HuH-7 (cell line): ENCODE results near the gene TIMM23B.
"Not testable (repeated sequence)": the region's sequence is repeated elsewhere in the genome, so short reads cannot be mapped to it uniquely, and the experiment has no call there.

Experiments
- DNase-seq: peaks from one replicate; pipeline ENCODE4 v3.0.0; 2011; ENCODE audit warnings: low spot score

TIMM23B gene

DNA sequence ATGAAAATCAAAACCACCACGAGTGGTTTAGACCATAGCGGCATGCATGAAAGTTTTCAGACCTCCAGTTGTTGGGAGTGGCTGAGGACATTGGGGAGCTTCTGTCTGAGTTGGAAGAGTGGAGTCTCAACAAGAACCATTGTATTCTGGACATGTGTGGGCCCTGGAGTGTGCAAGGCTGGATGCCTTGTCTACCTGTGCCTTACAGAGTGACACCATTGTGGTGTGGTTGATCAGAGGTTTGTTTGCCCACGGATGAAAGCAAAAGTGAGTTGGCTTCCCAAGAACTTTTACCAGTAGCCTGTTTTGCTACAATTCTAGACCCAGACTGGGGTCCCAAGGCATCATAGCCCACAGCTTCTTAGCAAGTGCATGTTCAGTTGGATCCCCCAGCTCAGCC is 35.9 kb downstream of the TIMM23B start:
- not testable (repeated sequence) for DNase-seq

DNA sequence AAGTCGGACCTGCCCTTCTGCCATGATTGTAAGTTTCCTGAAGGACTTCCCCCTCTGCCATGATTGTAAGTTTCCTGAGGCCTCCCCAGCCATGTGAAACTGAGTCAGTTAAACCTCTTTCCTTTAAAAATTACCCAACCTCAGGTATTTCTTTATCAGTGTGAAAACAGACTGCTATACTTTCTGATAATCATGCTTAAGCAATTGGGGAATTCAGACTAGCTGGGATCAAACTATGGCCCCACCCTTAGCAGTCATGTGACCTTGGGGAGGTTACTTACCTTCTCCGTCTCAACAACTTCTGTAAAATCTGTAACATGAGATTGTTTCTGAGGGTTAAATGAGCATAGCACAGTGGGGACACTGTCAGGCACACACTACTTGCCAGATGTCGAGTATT is 45.4 kb downstream of the TIMM23B start:
- DNase-seq: not testable (repeated sequence)

DNA sequence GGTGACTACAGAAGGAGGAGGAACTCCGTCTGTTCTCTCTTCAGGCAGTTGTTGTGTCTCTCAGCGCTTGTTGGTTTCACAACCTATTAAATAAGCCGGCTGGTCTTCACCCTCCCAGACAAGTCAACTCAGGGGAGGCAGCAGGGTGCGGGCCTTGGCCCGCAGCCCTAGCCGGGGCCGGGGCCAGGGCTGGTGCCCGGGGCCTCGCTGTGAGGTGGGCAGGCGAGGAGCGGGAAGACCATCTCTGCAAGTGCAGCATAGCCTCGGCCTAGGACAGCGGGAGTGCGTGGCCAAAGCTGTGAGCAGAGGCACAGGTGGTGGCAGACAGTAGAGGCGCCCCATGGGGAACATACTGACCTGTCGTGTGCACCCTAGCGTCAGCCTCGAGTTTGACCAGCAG is 46.5 kb downstream of the TIMM23B start, which contains the start of gene AGAP6:
AGAP6 (plus strand) TSS at position 31 of the 400 bp plus-strand sequence; CDS start at position 341, 310 bp downstream.
- DNase-seq: not testable (repeated sequence)

DNA sequence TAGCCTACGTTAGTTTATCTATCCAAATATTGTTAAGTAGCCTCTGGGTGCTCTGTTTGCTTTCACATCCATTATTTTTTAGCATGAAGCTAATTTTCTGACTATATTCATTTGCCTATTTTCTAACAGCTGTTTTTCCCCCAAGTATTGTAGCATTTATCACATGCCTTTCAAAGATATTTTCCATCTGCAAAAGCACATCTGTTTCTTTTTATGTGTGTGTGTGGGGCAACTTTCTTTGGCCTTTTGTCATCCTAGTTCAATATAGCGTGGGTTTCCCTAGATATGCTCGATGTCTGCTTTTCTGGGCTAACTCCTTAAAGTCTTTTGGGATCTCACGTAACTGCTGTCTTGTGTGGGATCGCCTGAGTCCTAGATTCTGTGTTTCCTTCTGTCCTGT is 53.5 kb downstream of the TIMM23B start:
- not testable (repeated sequence) for DNase-seq

DNA sequence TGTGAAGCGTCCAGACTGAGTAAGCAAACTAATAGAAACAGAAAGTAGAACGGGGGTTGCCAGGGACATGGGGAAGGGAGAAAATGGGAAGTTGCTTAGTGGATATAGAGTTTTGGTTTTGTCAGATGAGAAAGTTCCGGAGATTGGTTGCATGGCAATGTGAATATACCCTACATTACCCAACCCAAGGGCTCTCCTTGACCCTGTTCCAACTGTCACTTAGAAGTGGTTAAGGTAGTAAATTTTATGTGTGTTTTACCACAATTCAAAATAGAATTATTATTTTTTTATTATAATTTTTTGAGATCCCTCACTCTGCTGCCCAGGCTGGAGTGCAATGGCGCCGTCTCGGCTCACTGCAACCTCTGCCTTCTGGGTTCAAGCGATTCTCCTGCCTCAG is 72.2 kb downstream of the TIMM23B start:
- not testable (repeated sequence) for DNase-seq

DNA sequence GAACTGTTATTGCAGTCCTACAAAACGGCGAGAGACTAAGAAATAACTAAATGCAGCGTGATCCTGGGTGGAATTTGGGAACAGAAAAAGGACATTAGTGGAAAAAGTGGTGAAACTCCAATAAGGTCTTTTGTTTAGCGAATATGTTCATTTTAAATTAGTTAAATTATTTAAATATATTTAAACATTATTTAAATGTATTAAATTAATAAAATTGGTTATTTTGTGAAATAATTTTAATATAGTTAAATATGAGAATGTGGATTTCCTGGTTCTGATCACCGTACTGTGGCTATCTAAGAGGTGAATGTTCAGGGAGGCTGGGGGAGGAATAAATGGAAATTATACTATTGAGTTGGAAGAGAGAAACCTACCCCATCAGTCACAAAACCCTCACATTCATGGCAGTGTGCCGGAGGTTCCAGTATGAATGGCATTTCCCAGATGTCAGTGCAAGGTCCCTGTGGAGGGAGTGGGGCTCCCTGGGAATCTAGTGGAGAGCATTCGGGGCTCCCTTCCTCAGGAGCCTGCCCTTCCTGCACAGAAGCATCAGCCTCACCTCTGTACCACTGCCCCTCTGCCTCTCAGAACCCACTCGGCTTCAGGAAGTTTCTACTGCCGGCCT is 73.9 kb downstream of the TIMM23B start:
- not testable (repeated sequence) for DNase-seq

DNA sequence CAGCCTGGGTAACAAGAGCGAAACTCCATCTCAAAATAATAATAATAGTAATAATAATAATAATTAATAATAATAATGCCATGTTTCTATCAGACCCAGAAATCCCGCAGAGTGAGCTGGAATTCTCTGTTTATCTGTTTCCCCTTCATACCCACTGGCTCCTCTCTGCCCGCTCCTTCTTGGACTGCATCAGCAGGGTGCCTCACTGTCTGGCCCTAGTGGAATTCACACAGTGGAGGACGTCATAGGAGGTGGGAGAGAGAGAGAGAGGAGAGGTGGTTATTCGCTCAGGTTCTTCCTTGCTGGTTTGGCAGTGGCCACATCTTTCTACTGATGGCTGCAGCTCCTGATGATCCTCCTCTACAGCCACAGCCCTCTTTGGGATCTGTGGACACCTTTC is 75.1 kb downstream of the TIMM23B start:
- DNase-seq: not testable (repeated sequence)

DNA sequence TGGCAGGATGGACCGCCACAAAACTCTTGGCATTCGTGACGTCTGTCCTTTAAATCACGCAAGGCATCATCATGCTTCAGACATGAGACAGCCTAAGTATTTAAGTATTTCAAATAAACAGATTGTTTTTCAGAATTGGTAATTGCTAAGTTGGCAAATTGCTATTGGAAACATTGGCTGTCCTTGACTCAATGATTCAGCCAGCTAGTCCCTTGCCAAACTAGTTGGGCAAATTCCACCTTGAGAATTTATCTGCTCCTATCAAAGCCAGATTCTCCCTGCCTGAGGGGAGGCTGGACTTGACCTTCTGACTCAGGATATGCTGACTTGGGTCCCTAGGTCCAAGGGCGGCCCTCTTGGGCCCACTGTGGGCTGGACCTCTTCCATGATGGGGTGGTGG is 75.8 kb downstream of the TIMM23B start:
- not testable (repeated sequence) for DNase-seq

DNA sequence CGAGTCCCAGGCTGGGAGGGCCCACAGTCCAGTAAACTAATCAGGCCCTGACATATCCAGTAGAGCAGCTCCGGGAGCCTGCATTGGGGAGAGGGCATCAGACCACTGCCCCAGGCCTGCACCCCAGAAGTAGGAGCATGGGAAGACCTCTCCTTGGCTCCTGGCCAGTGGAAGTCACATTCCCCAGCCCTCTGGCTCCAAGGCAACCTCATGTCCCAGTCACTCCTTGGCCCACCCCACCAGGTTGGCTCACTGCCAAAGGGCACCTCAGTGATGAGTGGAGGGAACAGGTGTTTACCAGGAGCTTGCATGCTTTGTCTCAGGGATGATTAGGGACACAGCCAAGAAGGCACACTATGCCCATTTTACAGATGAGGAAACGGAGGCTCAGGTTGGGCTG is 77.4 kb downstream of the TIMM23B start:
- DNase-seq: not testable (repeated sequence)

DNA sequence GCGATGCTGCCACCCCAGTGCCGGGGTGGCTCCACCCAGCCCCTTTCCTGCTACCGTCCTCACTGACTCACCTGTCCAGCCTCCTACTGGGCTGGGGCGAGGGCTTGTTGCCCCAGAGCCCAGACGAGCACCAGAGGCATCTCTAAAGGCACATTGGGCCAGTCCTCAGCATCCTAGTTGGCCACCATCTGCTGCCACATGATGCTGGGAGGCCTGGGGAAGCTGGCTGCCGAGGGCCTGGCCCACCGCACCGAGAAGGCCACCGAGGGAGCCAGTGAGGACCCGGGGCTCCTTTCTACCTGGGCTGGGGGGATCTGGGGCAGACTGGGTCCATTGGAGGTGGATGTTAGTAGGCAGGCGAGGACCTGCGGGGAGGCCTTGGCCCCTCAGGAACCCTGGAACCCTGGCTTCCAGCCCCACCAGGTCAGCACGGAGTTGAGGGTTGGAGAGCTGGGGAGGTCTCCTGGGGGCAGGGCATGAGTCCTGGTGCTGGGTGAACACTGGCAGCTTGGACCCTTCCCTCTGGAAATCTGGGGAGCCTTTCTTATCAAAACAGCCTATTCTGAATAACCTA is 78.7 kb downstream of the TIMM23B start:
- not testable (repeated sequence) for DNase-seq

DNA sequence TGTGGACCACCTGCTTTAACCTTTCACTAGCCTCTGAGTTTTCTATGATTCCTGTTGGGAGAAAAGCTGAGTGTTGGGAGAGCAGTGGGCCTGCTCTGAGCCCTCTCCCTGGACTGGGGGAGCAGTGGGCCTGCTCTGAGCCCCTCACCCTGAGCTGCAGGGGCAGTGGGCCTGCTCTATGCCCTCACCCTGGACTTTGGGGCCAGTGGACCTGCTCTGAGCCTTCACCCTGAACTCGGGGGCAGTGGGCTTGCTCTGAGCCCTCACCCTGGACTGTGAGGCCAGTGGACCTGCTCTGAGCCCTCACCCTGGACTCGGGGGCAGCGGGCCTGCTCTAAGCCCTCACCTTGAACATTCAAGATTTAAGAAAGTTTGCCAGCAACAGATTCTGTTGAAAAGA is 79.8 kb downstream of the TIMM23B start:
- no peak for DNase-seq
